ENCODE results near the gene ATP1B3. TPM values are rescaled to one million over a fixed set of nuclear protein-coding genes. Genes with fewer than 3 reads are reported as not detected.

Gene ATP1B3
- total RNA-seq, 1 donor from 2014 or later: 184 TPM

- Mint-ChIP-seq H3K4me1 (ENCODE audit: low read depth, unreplicated experiment) (peaks cover 4% of the 10 kb centered on the region), H3K9me3 (ENCODE audit: unreplicated experiment) (peaks cover 5% of the 10 kb centered on the region), H3K27ac (ENCODE audit: unreplicated experiment) (no peak overlapping the region), H3K4me3 (ENCODE audit: unreplicated experiment) (no peak overlapping the region), H3K27me3 (ENCODE audit: unreplicated experiment) (no peaks in the 10 kb centered on the region), H3K36me3 (ENCODE audit: unreplicated experiment) (no peaks in the 10 kb centered on the region)
- no peak for DNase-seq
- TF ChIP-seq CTCF (IDR thresholded peaks at IDR 0.05; ENCODE audit: partially characterized antibody, unreplicated experiment): no peak
Observed at GRCh38 chr3:141959589-141960554, 83.4 kb downstream of the ATP1B3 start.

- TF ChIP-seq CTCF (IDR thresholded peaks at IDR 0.05; ENCODE audit: partially characterized antibody, unreplicated experiment): no peak
- Mint-ChIP-seq H3K4me1 (ENCODE audit: low read depth, unreplicated experiment) (no peaks in the 10 kb centered on the region), H3K27ac (ENCODE audit: unreplicated experiment) (no peak overlapping the region), H3K36me3 (ENCODE audit: unreplicated experiment) (no peaks in the 10 kb centered on the region), H3K9me3 (ENCODE audit: unreplicated experiment) (peaks cover 5% of the 10 kb centered on the region), H3K4me3 (ENCODE audit: unreplicated experiment) (no peak overlapping the region), H3K27me3 (ENCODE audit: unreplicated experiment) (no peaks in the 10 kb centered on the region)
- no peak for DNase-seq
Observed at GRCh38 chr3:141960731-141961130, 84.3 kb downstream of the ATP1B3 start.

- Mint-ChIP-seq H3K27ac (ENCODE audit: unreplicated experiment) (no peak overlapping the region), H3K27me3 (ENCODE audit: unreplicated experiment) (no peaks in the 10 kb centered on the region), H3K9me3 (ENCODE audit: unreplicated experiment) (peaks cover 5% of the 10 kb centered on the region), H3K4me1 (ENCODE audit: low read depth, unreplicated experiment) (no peaks in the 10 kb centered on the region), H3K4me3 (ENCODE audit: unreplicated experiment) (no peak overlapping the region), H3K36me3 (ENCODE audit: unreplicated experiment) (no peaks in the 10 kb centered on the region)
- no peak for TF ChIP-seq CTCF (IDR thresholded peaks at IDR 0.05; ENCODE audit: partially characterized antibody, unreplicated experiment)
- no peak for DNase-seq
Observed at GRCh38 chr3:141963301-141963700, 86.9 kb downstream of the ATP1B3 start.

- no peaks in the 10 kb centered on the region for H3K36me3 Mint-ChIP-seq (ENCODE audit: unreplicated experiment)
Observed at GRCh38 chr3:141965471-141965870, 89.0 kb downstream of the ATP1B3 start.

More at GRCh38 chr3:141965471-141965870, 89.0 kb downstream of the ATP1B3 start:
- no peak for DNase-seq
- Mint-ChIP-seq H3K27ac (ENCODE audit: unreplicated experiment) (no peak overlapping the region), H3K9me3 (ENCODE audit: unreplicated experiment) (peaks cover 3% of the 10 kb centered on the region), H3K27me3 (ENCODE audit: unreplicated experiment) (no peaks in the 10 kb centered on the region), H3K4me3 (ENCODE audit: unreplicated experiment) (no peak overlapping the region), H3K4me1 (ENCODE audit: low read depth, unreplicated experiment) (no peaks in the 10 kb centered on the region)
- no peak for TF ChIP-seq CTCF (IDR thresholded peaks at IDR 0.05; ENCODE audit: partially characterized antibody, unreplicated experiment)
